ENCODE measurements around the gene GPSM1. TPM values are rescaled to one million over a fixed set of nuclear protein-coding genes. Genes with fewer than 3 reads are reported as not detected.

Gene GPSM1
- total RNA-seq, 4 donors from 2014 or later = 10.0 to 14.9 (median 13.0) TPM

DNA sequence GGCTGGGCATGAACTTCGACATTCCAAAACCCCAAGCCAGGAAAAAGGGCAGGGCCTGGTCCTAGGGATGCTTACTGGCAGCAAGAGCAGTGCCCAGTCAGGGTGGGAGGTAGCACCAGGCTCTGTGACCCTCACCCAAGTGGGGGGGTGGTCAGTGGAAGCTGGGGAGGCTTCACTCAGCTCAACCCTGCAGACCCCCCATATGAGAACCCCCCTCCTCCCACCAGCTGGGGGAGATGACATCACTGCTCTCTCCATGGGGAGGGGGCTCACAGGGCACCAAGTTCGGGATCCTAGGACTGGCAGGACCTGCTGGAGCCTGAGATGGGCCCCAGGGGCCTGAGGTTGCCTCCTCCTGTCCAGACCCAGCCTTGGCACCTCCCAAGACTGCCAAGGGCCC is 31.5 kb downstream of the GPSM1 start:
- Histone ChIP-seq H3K27ac (no peak overlapping the region), H3K4me1 (peaks cover 0 to 56% (median 22%) of the 10 kb centered on the region in 3 donors), H3K4me3 (no peak overlapping the region), H3K36me3 (peaks cover 0 to 49% of the 10 kb centered on the region in 2 donors), H3K27me3 (peaks cover under 1% of the 10 kb centered on the region), H3K9me3 (no peaks in the 10 kb centered on the region)
- no CpG with 5 or more reads among the region's 2 CpGs for WGBS, 2 donors (ENCODE audit: low coverage in 1 of 2)
- TF ChIP-seq EP300 (IDR thresholded peaks at IDR 0.05) (no peak), POLR2AphosphoS5 (IDR thresholded peaks at IDR 0.05) (no peak), POLR2A (IDR thresholded peaks at IDR 0.05) (no peak)
- TF ChIP-seq, protein P1, sequence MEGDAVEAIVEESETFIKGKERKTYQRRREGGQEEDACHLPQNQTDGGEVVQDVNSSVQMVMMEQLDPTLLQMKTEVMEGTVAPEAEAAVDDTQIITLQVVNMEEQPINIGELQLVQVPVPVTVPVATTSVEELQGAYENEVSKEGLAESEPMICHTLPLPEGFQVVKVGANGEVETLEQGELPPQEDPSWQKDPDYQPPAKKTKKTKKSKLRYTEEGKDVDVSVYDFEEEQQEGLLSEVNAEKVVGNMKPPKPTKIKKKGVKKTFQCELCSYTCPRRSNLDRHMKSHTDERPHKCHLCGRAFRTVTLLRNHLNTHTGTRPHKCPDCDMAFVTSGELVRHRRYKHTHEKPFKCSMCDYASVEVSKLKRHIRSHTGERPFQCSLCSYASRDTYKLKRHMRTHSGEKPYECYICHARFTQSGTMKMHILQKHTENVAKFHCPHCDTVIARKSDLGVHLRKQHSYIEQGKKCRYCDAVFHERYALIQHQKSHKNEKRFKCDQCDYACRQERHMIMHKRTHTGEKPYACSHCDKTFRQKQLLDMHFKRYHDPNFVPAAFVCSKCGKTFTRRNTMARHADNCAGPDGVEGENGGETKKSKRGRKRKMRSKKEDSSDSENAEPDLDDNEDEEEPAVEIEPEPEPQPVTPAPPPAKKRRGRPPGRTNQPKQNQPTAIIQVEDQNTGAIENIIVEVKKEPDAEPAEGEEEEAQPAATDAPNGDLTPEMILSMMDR (IDR thresholded peaks at IDR 0.05) = no peak
- no peak for ATAC-seq

GRCh38 chr9:136359774-136360718 is 32.7 kb downstream of the GPSM1 start:
- Histone ChIP-seq H3K9me3 (no peaks in the 10 kb centered on the region), H3K36me3 (peaks cover 0 to 49% of the 10 kb centered on the region in 2 donors), H3K27ac (no peak overlapping the region), H3K27me3 (peaks cover 10% of the 10 kb centered on the region), H3K4me3 (no peak overlapping the region), H3K4me1 (peaks cover 0 to 50% (median 17%) of the 10 kb centered on the region in 3 donors)
- no peak for ATAC-seq
- WGBS, 2 donors (ENCODE audit: low coverage in 1 of 2) = 83 to 88% methylated on average over 2 to 4 of the region's 38 CpGs
- TF ChIP-seq POLR2A (IDR thresholded peaks at IDR 0.05) = no peak
- no peak for TF ChIP-seq POLR2AphosphoS5 (IDR thresholded peaks at IDR 0.05)
- TF ChIP-seq EP300 (IDR thresholded peaks at IDR 0.05) = no peak
- TF ChIP-seq, protein P1 (IDR thresholded peaks at IDR 0.05) = no peak

DNA sequence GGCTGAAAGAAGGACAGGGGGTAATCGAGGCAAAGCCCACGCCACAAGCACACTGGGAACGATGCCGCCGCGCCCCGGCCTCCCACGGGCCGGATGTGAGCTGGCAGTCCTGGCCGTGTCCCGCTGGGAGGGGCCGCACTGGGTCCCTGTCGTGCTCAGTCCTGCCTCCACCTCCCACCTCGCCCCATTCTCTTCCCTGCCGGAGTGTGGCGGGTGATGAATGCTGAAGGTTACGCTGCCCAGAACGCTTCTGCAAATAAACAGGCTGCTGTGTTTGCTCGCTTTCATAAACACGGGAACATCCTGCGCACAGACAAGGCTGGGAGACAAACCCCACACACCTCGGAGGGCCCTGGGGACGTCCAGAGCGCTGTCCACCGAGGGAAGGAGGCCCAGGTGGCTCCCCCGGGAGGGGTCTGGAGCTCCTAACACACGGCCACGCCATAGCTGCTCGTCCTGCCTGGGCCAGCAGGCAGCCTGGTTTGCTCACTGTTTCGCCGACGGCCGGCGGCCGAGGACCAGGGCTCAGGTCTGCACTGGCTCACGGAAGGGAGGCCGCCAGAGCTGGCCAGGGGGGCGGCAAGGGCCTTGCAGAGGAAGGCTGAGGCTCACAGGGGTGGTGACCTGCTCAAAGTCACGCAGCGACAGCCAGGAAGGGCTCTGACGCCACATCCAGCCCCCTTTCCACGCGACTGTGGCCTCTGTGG is 33.9 kb downstream of the GPSM1 start:
- no peak overlapping the region for H3K4me3 ChIP-seq
- peaks cover 15% of the 10 kb centered on the region for H3K27me3 ChIP-seq
- peaks cover 0 to 42% of the 10 kb centered on the region in 2 donors for H3K36me3 ChIP-seq
- peaks cover 0 to 40% (median 17%) of the 10 kb centered on the region in 3 donors for H3K4me1 ChIP-seq
- H3K9me3 ChIP-seq = no peaks in the 10 kb centered on the region
- no peak for ATAC-seq
- 35 to 50% methylated on average over 5 to 10 of the region's 43 CpGs for WGBS, 2 donors (ENCODE audit: low coverage in 1 of 2)
- TF ChIP-seq POLR2AphosphoS5 (IDR thresholded peaks at IDR 0.05) = no peak
- TF ChIP-seq EP300 (IDR thresholded peaks at IDR 0.05) = no peak
- TF ChIP-seq, protein P1 (IDR thresholded peaks at IDR 0.05) = no peak
- no peak for TF ChIP-seq POLR2A (IDR thresholded peaks at IDR 0.05)
- peak overlapping the region in 3 of 4 donors; percentile 28 to 97 (median 90) for H3K27ac ChIP-seq

DNA sequence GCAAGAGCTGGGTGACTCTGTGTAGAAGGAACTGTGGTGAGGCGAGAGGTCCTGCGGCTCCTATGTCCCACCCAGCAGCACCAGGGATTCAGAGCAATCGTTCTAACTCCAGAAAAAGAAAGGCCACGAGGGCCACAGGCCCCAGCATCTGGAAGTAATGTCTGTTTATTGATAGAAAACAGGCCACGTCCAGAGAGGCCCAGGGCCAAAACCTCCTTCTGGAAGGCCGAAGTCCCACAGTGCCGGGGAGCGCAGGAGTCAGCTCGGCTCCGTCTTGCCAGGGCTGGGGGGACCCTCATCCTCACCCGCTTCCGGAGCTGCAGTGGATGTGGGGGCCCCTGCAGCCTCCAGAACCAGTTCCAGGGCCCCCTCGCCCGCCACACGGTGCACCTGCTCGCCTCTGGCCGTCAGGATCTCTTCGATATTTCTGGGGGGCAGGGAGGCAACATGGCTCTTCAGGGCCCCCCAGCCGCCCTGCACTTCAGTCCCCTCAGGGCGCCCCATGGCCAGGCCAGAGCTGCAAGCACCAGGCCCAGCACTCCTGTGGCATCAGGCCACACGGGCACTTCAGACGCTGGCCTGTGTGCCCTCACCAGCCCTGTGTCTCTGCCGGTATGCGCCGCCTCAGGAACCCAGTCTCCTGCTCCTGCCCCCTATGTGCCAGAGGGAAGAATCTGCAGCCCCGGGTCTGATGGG is 34.6 kb downstream of the GPSM1 start:
- H3K4me1 ChIP-seq = peaks cover 0 to 40% (median 17%) of the 10 kb centered on the region in 3 donors
- TF ChIP-seq EP300 (IDR thresholded peaks at IDR 0.05) (no peak), POLR2AphosphoS5 (IDR thresholded peaks at IDR 0.05) (peak; percentile 3)
- WGBS, 2 donors (ENCODE audit: low coverage in 1 of 2) = 90% methylated on average over 2 of the region's 26 CpGs; no CpG with 5 or more reads in 1 of the 2 donors
- H3K27me3 ChIP-seq = peaks cover 22% of the 10 kb centered on the region
- no peak for ATAC-seq
- no peaks in the 10 kb centered on the region for H3K9me3 ChIP-seq
- H3K36me3 ChIP-seq = peaks cover 0 to 35% of the 10 kb centered on the region in 2 donors
- H3K27ac ChIP-seq = peak overlapping the region in 3 of 4 donors; percentile 90 to 97 (median 95)
- H3K4me3 ChIP-seq = no peak overlapping the region

GRCh38 chr9:136362450-136362784 is 35.1 kb downstream of the GPSM1 start:
- no peak for TF ChIP-seq POLR2AphosphoS5 (IDR thresholded peaks at IDR 0.05)
- no peak for TF ChIP-seq POLR2A (IDR thresholded peaks at IDR 0.05)
- TF ChIP-seq EP300 (IDR thresholded peaks at IDR 0.05) = no peak
- TF ChIP-seq, protein P1 (IDR thresholded peaks at IDR 0.05) = no peak
- Histone ChIP-seq H3K4me3 (no peak overlapping the region), H3K4me1 (peaks cover 0 to 40% (median 17%) of the 10 kb centered on the region in 3 donors), H3K36me3 (peaks cover 0 to 30% of the 10 kb centered on the region in 2 donors), H3K9me3 (no peaks in the 10 kb centered on the region), H3K27ac (peak overlapping the region in 3 of 4 donors; percentile 90 to 97 (median 95)), H3K27me3 (peaks cover 27% of the 10 kb centered on the region)
- 67 to 86% methylated on average over 1 of the region's 6 CpGs for WGBS, 2 donors (ENCODE audit: low coverage in 1 of 2)
- ATAC-seq = no peak
